Stimulated activated CD4-positive, alpha-beta T cell treated with anti-CD3 and anti-CD28 coated beads, Interleukin-2, amount 100 ng/mL, for 48 hours (primary cell): ENCODE data around the gene CYP4V2.
"Not testable (repeated sequence)": the region's sequence is repeated elsewhere in the genome, so short reads cannot be mapped to it uniquely, and the experiment has no call there.

ENCODE experiments used
- DNase-seq, 2 donors: peaks; one replicate each; pipeline ENCODE4 v3.0.0-alpha.2; 2020

Gene CYP4V2

DNA sequence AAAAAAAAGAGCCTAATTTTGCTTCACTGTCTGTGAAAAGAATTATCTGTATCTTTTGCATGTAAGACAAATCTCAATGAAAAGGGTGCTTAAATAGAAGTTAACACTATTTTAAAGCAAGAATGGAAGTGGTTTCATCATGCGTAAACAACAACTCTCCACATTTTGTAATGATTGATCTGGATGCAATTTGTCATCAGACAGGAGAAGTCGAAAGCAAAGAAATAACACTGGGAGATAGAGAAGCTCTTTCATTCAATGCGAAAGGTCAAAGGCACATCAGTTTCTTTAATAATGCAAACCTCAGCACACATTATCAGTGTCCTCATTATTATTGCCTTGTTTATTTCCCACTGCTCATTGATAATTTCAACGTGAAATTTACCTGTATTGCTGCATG lies 44.8 kb downstream of the CYP4V2 start:
- no peak for DNase-seq

GRCh38 chr4:186240452-186240847 lies 49.1 kb downstream of the CYP4V2 start:
- no peak for DNase-seq

DNA sequence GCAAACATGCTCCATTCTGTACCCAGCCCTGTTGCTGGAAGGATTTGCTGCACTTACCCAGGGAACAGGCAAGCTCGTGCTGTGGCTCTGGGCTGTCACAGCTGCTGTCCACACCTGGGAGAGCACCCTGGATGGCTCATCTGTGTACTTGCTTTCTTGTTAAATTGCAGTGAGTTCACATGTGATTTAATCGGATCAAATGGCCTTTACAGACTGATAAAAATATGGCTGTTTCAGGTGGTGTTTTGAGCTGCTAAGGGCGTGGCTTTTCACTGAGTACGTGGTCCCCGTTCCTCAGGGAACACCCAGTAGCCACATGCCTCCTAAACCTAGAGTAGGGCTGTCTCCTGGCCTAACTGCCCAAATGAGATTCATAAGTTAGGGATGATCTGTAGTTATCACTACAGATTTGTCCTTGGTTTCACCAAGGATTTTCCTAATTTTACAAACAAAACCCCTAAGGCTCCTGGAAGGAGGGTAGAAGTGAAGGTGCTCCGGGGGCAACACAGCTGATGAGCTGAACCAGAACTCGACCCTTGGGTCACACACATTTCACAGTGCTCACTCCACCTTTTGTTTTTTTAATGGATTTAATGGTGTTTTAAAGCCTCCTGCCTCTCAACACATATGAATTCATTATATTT lies 49.6 kb downstream of the CYP4V2 start:
- no peak for DNase-seq

DNA sequence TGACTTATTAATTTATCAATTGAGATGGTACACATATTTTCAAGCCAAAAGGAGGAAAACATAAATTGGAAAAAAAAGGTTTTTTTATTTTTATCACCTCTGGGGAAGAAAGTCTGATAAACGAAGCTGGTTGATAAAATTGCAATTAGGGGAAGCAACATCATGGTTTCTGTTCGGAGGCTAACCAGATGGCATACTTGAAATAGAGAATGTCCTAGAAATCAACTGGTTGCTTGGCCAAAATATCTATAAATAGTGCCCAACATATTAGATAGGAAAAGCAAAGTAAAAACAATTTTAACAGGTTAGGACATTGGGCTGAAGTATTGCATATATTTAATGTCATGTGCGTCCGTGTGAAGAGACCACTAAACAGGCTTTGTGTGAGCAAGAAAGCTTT lies 50.2 kb downstream of the CYP4V2 start:
- no peak for DNase-seq

- DNase-seq = not testable (repeated sequence)
Measured at GRCh38 chr4:186242031-186242430, 50.7 kb downstream of the CYP4V2 start.

GRCh38 chr4:186243331-186243730 lies 52.0 kb downstream of the CYP4V2 start:
- DNase-seq = no peak

- DNase-seq = no peak
Measured at GRCh38 chr4:186244835-186245234, 53.5 kb downstream of the CYP4V2 start.

GRCh38 chr4:186247062-186247752 lies 55.8 kb downstream of the CYP4V2 start:
- not testable (repeated sequence) for DNase-seq

GRCh38 chr4:186248643-186249042 lies 57.3 kb downstream of the CYP4V2 start:
- DNase-seq = no peak

GRCh38 chr4:186249785-186250754 lies 58.7 kb downstream of the CYP4V2 start:
- no peak for DNase-seq

DNA sequence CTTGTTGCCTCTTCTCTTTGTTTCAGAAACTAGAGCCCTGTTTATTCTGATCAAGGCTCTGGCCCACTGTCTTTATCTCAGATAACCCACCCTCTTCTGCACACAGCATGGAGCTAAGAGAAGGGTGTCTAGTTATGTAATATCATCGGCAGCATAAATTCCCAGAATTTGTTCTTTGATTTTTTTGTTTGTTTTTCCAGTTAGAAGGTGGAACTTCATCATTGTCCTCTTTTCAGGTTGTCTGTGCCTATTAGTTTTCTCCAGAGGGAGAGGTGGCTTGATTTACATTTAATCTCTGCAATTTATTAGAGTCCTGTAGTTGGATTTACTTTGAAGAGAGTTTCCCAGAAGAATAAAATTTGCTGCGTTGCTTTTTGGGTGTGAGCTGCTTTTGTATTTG lies 59.4 kb downstream of the CYP4V2 start:
- DNase-seq = no peak

DNA sequence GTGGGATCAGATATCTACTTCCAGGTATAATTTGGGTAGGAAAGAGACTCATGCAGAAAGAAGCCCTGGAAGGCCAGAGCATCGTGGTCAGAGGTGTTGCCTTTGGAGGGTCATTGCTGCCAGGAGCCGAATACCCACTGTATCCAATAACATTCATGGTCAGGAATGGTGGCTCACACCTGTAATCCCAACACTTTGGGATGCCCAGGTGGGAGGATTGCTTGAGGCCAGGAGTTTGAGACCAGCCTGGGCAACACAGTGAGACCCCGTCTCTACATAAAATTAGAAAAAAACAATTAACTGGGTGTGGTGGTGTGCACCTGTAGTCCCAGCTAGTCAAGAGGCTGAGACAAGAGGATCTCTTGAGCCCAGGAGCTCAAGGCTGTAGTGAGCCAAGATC lies 63.8 kb downstream of the CYP4V2 start:
- no peak for DNase-seq

DNA sequence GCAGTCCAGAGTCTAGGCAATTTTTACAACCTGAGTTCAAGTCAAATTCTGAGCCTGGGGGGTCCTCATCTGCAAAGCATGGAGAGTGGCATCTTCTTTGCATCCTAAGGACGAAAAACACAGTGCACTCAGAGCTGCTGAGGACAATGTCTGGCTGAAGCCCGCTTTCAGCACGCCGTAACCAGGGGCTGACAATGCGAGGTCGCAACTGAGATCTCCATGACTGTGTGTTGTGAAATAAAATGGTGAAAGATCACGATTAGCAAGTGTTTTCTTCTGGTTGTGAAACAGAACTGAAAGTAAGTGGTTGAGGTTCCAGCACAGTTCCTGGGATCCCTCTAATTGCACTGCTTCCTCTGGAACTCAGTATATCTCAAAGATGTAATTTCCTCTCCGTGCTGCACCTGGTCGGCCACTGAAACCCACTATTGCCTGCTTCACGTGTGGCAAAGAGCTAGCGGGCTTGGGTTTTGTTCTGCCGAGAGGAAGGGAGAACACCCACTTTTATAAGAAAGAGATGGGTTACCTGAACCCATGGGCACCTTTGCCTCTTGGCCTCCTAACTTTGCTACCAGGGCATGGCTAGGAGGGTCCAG lies 66.9 kb downstream of the CYP4V2 start:
- no peak for DNase-seq

DNA sequence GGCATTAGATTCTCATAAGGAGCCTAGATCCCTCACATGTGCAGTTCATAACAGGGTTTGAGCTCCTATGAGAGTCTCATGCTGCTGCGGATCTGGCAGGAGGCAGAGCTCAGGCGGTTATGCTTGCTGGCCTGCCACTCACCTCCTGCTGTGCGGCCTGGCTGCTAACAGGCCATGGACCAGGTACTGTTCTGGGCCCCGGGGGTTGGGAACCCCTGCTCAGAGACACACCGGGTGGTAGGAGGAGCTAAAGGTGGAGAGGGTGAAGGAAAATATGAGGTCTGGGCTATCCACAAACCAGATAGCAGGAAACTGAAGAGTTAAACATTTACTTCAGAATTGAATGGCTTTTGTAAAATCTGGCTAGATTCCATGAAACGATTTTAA lies 68.7 kb downstream of the CYP4V2 start:
- DNase-seq = no peak
